GM18502 (cell line): ENCODE data around the gene SEL1L2.

Experiments used
- ATAC-seq: cut with Tn5 transposase; IDR thresholded peaks from one replicate; pipeline ENCODE4 v1.9.1; 2021; ENCODE audit warnings: mild to moderate bottlenecking; ENCODE audit not compliant: unreplicated experiment, poor library complexity

Gene SEL1L2

DNA sequence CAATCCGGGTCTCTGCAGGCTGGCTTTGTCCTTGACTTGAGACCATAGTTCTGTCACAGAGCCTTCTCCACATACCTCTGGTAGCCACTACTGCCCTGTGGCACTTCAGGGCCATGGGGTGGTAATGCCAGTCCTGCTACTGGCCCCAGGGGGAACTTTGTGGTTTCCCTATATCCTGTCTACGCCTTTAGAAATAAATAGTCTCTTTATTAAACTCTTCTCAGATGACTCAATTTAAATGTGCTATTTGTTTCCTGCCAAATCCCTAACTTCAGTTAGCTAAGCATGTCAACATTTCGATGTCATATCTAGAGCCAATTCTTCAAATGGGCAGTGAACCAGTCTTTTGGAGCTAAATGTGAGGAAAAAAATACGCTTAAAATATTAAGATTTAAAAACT, 60.1 kb downstream of the SEL1L2 start:
- no peak for ATAC-seq

GRCh38 chr20:13929836-13930235, 60.6 kb downstream of the SEL1L2 start:
- ATAC-seq, result no peak

- no peak for ATAC-seq
Measured at GRCh38 chr20:13928901-13929300, 61.5 kb downstream of the SEL1L2 start.

DNA sequence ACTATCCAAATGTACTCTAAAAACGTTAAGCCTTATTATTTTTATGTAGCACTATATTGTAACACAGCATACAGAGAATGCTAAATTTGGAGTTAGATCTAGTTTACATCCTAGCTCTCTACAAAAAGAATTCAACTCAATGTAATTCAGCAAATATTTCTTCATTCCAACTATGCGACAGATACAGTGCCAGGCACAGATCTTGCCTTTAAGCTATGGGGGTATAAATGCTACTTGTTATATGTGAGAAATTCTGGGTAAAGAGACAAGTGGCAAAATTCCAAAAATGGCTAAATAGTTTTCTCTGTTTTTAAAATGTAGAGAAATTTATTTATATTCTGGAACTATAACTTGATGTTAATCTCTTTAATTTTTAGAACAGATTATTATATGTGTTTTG, 63.2 kb downstream of the SEL1L2 start:
- no peak for ATAC-seq

DNA sequence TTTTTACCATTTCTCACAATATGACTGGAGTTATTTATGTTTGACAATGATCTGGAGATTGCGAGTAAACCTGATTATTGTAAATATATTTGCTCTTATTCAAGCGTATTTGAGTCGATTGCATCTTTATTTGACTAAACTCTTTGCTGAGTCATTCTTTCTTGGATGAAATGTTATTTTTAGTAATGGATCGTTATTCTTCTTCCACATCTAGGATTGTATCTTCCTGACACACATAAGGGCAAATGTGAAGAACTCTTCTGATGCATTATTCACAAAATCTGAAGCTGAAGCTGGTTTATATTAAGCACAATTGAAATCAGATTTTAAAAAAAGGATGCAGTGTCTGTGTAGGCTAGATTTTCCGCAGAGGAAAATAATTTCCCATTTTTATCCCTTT, 68.2 kb downstream of the SEL1L2 start:
- ATAC-seq, result no peak

GRCh38 chr20:13915284-13915683, 75.1 kb downstream of the SEL1L2 start:
- ATAC-seq, result no peak

- no peak for ATAC-seq
Measured at GRCh38 chr20:13913572-13913971, 76.8 kb downstream of the SEL1L2 start.

DNA sequence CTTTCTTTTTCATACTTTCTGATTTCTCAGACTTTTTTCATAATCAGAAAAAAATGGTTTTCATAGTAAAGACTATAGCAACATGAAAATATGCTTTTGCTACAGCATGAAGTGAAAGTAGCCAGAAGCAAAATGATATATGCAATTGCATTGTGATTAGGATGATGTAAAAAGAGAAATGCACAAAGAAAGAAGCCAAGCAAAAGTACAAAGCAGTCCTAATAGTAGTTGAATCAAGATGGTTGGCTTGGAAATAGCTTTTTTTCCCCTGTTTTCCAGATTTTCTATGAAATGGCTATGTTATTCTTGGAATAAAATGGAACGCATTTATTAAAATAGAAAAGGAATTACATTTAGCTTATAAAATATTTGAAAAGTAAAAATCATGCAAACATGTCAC, 77.3 kb downstream of the SEL1L2 start:
- no peak for ATAC-seq

GRCh38 chr20:13910492-13910891, 79.9 kb downstream of the SEL1L2 start:
- ATAC-seq, result no peak

GRCh38 chr20:13909067-13909466, 81.3 kb downstream of the SEL1L2 start:
- ATAC-seq, result no peak

- no peak for ATAC-seq
Measured at GRCh38 chr20:13904766-13905165, 85.6 kb downstream of the SEL1L2 start.

DNA sequence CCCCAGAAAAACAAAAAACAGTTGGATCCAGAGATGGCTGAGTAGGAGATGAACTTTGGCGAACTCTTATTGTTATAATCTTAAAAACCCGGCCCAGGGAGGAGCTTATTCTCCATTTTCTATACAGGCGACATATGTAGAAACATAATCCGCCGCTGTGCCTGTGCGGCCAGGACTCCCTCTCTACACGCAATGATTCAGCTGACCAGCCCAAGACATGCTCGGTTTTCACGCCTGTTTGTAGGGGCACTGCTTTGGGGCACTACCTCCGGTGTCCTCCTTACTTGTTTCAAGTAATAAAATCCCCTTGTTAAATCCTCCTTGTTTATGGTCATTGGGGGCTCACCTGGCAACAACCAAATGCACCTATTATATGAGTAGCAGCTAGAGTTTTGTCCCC, 89.9 kb downstream of the SEL1L2 start:
- no peak for ATAC-seq

GRCh38 chr20:13898012-13898612, 92.3 kb downstream of the SEL1L2 start:
- no peak for ATAC-seq

DNA sequence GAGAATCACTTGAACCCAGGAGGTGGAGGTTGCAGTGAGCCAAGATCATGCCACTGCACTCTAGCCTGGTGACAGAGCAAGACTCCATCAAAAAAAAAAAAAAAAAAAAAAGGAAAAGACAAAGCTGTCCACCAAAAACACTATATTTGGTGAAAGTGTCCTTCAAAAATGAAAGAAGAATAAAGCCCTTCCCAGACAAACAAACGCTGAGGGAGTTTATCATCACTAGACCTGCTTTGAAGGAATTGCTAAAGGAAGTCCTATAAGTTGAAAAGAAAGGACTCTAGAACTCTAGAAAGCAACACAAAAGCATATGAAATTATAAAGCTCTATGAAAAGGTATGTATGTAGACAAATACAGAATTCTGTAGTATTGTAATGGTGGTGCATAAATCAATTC, 98.8 kb downstream of the SEL1L2 start:
- ATAC-seq, result no peak

DNA sequence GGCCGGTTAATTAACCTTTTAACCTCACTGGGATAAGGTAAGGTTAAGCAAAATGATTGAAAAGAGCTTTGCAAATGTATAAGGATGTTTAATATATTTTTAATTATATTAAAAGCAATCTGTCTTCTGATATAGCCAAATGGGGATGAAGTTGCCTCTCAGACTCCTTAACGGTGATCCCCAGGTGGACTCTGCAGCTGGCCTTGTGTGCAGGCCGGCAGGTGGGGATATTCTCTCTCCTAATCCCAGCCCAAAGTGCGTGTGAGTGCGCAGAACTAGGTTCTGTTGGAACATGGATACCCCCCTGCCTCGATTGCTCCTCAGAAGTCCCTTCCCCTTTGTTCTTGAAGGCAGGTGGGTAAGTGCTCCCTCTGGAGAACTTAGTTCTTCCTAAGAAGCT, 105.6 kb downstream of the SEL1L2 start:
- no peak for ATAC-seq

DNA sequence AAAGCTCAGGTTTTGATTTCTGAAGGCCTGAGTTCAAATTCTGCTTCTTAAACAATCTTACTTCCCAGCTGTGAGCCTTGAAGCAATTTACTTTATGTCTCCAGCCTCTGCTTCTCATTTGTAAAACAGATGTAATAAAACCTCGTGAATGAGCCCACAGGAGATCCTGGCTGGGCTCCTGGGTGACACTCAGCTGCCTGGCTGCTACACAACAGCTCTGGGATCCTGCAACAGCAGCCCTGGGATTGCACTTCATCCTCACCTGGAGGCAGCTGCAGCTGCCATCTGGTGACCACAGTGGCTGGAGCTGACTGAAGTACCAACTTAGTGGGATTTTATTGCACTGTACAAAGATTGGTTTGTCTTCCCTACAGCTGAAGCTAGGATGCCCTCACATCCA, 107.0 kb downstream of the SEL1L2 start:
- no peak for ATAC-seq

DNA sequence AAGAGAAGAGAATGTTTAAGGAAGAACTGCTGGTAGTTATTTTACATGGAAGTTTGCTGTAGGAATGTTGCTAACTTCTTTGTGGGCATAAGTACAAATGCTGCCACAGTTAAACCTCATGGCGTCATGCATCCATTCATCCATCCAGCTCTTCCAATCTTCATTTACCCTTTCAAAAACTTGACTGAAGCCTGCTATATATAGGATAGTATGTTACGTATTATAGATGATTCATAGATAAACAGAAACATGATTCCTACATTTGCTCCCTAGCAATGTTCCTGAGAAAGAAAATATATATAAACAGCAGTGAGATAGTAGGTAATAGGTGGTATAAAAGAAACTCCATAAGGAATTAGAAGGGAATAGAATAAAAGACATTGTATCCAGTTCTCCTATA, 111.8 kb downstream of the SEL1L2 start:
- ATAC-seq, result no peak

DNA sequence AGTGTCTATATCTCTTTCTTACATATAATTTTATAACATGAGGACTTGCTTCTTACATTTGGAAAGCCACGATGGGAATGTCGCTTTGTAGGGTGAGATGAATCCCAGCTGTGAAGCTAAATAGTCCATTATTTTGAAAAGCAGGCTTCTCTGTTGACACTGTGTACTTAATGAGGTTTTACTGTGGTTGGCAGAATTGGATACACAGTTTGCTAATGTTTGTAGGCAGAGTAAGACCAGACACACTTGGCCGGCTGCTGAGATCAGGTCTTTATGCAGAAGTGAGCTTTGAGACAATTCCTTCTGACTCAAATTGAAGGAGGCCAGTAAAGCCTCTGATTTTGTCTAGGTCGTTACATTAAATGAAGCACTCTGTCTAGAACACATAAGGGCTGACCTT, 112.6 kb downstream of the SEL1L2 start:
- no peak for ATAC-seq

- ATAC-seq, result no peak
Measured at GRCh38 chr20:13875265-13875811, 115.1 kb downstream of the SEL1L2 start.

- ATAC-seq, result no peak
Measured at GRCh38 chr20:13874394-13875157, 115.8 kb downstream of the SEL1L2 start.

GRCh38 chr20:13873831-13874230, 116.6 kb downstream of the SEL1L2 start:
- ATAC-seq, result no peak

DNA sequence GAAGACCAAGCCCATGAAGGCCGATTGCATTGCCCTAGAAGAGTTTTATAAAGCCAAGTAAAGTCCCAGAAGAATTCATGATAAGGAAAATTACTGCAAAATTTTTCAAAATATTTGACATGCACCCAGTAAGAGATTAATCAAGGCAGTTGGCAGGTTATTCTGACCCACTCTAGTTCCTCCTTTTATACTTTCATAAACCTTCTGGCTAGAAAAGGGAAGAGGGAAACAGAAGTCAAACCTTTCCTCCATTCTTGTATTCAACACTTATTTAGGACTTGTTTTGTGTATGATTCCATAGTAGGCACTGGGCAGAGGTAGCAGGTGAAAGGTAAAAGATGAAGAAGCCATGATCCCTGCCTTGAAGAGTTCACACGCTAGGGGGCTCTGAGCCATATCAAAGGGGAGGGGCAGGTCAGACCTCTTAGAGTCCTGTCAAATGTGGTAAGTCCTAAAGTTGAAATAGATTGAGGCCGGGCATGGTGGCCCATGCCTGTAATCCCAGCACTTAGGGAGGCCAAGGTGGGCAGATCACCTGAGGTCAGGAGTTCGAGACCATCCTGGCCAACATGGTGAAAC, 120.2 kb downstream of the SEL1L2 start:
- no peak for ATAC-seq
